NB4 (cell line): ENCODE measurements around the gene ABCA2.

Source experiments
- DNase-seq: peaks from one replicate; pipeline ENCODE4 v3.0.0; 2010; ENCODE audit warnings: low read depth
- H3K4me3 ChIP-seq: one replicate; pipeline ENCODE4 v1.5.1; 2011; ENCODE audit warnings: mild to moderate bottlenecking, low read depth, low read length, moderate library complexity
- MYC ChIP-seq: IDR thresholded peaks from 2 replicates; pipeline ENCODE4 v1.6.1; 2011; ENCODE audit warnings: low read depth, low read length
- POLR2A ChIP-seq: IDR thresholded peaks from 2 replicates; pipeline ENCODE4 v1.6.1; 2011; ENCODE audit warnings: mild to moderate bottlenecking; ENCODE audit not compliant: insufficient read length; ENCODE audit errors: extremely low read depth
- TF ChIP-seq, protein P1 (sequence below): IDR thresholded peaks from 2 replicates; pipeline ENCODE4 v1.6.1; 2011; ENCODE audit warnings: low read depth, low read length
- TF ChIP-seq, protein P2 (sequence below): IDR thresholded peaks from one replicate; pipeline ENCODE4 v1.5.1; 2012; ENCODE audit warnings: low read depth, low read length

ABCA2 gene

DNA sequence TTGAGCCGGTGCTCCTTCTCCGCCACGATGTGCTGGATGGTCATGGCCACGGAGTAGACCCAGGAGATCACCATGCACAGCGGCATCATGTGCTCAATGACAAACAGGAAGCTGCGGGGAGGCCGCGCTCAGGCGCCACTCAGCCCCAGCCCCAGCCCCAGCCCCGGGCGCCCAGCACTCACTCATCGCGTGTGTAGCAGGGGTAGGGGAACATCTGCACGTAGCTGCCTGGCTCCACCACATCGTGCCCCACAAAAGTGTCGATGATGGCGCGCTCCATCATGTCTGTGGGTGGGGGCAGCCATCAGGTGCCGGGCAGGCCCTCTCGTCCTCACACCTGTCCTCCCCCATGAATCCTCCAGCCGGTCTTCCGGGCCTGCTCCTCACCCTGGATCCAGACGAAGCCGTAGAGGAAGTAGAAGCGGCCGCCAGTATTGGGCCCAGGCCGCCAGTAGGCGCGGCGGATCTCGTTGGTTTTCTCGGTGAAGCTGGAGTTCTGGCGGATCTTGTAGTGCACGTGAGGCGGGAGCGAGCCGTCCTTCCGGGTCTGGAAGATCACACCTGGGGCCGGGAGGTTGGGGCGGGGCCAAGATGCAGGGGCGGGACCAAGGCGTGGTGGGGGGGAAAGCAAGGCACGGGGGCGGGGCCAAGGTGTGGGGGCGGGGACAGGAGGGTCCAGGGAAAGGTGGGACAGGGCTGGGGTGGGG lies 10.1 kb downstream of the ABCA2 start:
- no peak for DNase-seq
- TF ChIP-seq MYC (no peak), POLR2A (no peak)
- TF ChIP-seq, protein P1, sequence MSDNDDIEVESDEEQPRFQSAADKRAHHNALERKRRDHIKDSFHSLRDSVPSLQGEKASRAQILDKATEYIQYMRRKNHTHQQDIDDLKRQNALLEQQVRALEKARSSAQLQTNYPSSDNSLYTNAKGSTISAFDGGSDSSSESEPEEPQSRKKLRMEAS = no peak
- TF ChIP-seq, protein P2, sequence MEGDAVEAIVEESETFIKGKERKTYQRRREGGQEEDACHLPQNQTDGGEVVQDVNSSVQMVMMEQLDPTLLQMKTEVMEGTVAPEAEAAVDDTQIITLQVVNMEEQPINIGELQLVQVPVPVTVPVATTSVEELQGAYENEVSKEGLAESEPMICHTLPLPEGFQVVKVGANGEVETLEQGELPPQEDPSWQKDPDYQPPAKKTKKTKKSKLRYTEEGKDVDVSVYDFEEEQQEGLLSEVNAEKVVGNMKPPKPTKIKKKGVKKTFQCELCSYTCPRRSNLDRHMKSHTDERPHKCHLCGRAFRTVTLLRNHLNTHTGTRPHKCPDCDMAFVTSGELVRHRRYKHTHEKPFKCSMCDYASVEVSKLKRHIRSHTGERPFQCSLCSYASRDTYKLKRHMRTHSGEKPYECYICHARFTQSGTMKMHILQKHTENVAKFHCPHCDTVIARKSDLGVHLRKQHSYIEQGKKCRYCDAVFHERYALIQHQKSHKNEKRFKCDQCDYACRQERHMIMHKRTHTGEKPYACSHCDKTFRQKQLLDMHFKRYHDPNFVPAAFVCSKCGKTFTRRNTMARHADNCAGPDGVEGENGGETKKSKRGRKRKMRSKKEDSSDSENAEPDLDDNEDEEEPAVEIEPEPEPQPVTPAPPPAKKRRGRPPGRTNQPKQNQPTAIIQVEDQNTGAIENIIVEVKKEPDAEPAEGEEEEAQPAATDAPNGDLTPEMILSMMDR = no peak
- H3K4me3 ChIP-seq = no peak overlapping the region

DNA sequence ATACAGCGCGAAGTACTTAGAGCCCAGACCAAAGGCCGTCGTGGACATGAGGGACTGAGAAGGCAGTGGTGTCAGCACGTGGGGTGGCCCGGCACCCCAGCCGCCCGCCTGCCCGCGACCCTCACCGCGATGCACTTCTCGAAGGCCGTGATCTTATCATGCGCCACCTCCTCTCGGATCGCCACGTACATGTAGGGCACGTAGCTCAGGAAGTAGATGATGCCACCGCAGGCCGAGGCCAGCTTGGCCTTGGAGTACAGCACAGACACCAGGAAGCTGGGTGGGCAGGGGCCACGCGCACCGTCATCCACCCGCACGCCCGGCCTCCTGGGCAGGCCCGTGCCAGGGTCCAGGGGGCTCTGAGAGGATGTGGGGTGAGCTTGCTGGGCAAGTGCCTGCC lies 11.0 kb downstream of the ABCA2 start:
- TF ChIP-seq, protein P2 = no peak
- no peak for TF ChIP-seq POLR2A
- TF ChIP-seq, protein P1 = no peak
- DNase-seq = no peak
- H3K4me3 ChIP-seq = no peak overlapping the region

DNA sequence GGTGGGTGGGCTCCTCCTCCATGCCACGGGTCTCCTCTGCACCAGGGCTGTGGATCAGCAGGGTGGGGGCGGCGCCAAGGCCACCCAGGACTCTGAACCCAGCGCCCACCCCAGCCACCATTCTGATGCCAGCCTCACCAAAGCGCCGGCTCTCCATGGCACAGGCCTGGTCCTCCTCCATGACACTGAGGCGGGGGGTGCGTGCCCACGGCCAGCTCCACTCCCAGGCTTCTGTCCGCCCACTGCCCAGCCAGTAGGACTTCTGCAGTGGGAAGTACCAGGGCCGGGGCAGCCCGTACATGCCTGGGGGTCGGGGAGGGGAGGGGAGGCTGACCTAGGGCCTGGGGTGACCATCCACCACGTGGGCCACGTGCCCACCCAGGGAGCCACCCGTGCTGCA lies 11.6 kb downstream of the ABCA2 start:
- TF ChIP-seq, protein P1 = no peak
- TF ChIP-seq POLR2A = no peak
- TF ChIP-seq, protein P2 = no peak
- TF ChIP-seq MYC = no peak
- no peak overlapping the region for H3K4me3 ChIP-seq
- DNase-seq = no peak

DNA sequence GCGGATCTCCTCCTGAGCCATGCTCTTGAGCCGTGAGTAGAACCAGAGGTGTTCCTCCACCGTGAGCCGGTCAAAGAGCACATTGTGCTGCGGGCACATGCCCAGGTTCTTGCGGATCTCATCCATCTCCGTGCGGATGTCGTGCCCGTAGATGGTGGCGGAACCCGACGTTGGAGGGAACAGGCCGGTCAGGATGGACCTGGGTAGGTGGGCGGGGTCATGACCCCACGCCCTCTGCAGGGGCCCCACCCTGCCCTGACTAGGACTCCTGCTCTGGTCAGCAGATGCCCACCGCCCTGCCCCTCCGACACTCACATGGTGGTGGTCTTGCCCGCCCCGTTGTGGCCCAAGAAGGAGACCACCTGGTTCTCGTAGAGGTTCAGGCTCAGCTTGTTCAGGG lies 12.1 kb downstream of the ABCA2 start:
- H3K4me3 ChIP-seq = no peak overlapping the region
- TF ChIP-seq, protein P1 = no peak
- TF ChIP-seq MYC = no peak
- TF ChIP-seq, protein P2 = no peak
- TF ChIP-seq POLR2A = no peak
- no peak for DNase-seq

DNA sequence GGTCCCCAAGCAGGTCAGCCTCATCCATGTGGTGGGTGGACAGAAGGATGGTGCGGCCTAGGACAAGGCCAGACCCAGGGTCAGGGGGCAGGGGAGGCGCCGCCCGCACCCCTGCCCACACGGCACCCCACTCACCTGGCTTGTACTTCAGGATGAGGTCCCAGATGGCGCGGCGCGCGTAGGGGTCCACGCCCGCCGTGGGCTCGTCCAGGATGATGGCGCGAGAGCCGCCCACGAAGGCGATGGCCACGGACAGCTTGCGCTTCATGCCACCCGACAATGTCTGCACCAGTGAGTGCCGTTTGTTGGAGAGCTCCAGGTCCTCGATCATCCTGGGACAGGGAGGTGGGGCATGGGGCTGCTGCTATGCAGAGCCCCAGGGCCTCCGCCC lies 12.5 kb downstream of the ABCA2 start:
- no peak for DNase-seq
- TF ChIP-seq, protein P2 = no peak
- TF ChIP-seq, protein P1 = no peak
- TF ChIP-seq POLR2A (no peak), MYC (no peak)
- no peak overlapping the region for H3K4me3 ChIP-seq
